Neuronal stem cell (in vitro differentiated cells): ENCODE measurements around the gene DNAH11.

ENCODE experiments used
- DNase-seq: peaks from one replicate; pipeline ENCODE4 v3.0.0-alpha.2; 2013; ENCODE audit warnings: low spot score
- H2AFZ ChIP-seq: one replicate; pipeline ENCODE4 v1.6.1; 2013; ENCODE audit warnings: mild to moderate bottlenecking, low read length, inconsistent platforms
- H2AK5ac ChIP-seq: 2 replicates; pipeline ENCODE4 v1.6.1; 2013; ENCODE audit warnings: low read depth, mild to moderate bottlenecking, inconsistent platforms, low read length, moderate library complexity, mixed read lengths
- H2BK120ac ChIP-seq: 2 replicates; pipeline ENCODE4 v1.6.1; 2013; ENCODE audit warnings: low read depth, mild to moderate bottlenecking, inconsistent platforms, low read length, moderate library complexity, mixed read lengths
- H2BK12ac ChIP-seq: one replicate; pipeline ENCODE4 v1.6.1; 2013; ENCODE audit warnings: low read length, inconsistent platforms
- H2BK15ac ChIP-seq: 2 replicates; pipeline ENCODE4 v1.6.1; 2013; ENCODE audit warnings: mild to moderate bottlenecking, low read length, inconsistent platforms, mixed read lengths
- H2BK5ac ChIP-seq: one replicate; pipeline ENCODE4 v1.6.1; 2013; ENCODE audit warnings: inconsistent platforms, mild to moderate bottlenecking, low read length, moderate library complexity
- H3K14ac ChIP-seq: one replicate; pipeline ENCODE4 v1.6.1; 2013; ENCODE audit warnings: low read length, inconsistent platforms
- H3K18ac ChIP-seq: 2 replicates; pipeline ENCODE4 v1.6.1; 2013; ENCODE audit warnings: low read length, inconsistent platforms
- H3K23ac ChIP-seq: 2 replicates; pipeline ENCODE4 v1.6.1; 2013; ENCODE audit warnings: low read depth, mild to moderate bottlenecking, mixed read lengths, low read length, inconsistent platforms; ENCODE audit not compliant: poor library complexity
- H3K27ac ChIP-seq: replicated peaks from 3 replicates; pipeline ENCODE4 v1.5.1; 2013; ENCODE audit warnings: low read length, inconsistent platforms
- H3K27me3 ChIP-seq, 3 experiments: 2 replicates each; pipeline ENCODE4 v1.6.1; 2013; ENCODE audit warnings: low read length in 3 of 3, mild to moderate bottlenecking in 2 of 3, inconsistent platforms in 1 of 3, low read depth in 1 of 3, mixed read lengths in 1 of 3, moderate library complexity in 1 of 3; ENCODE audit not compliant: control insufficient read depth in 3 of 3, insufficient read depth in 3 of 3
- H3K36me3 ChIP-seq, 2 donors: replicated peaks in 1 of 2; 2 replicates each; pipeline ENCODE4 v1.6.1; 2013; ENCODE audit warnings: low read length in 2 of 2; ENCODE audit not compliant: control insufficient read depth in 2 of 2, insufficient read depth in 2 of 2
- H3K4ac ChIP-seq: 2 replicates; pipeline ENCODE4 v1.6.1; 2013; ENCODE audit warnings: inconsistent platforms, mild to moderate bottlenecking, low read length, moderate library complexity
- H3K4me1 ChIP-seq, 2 donors: 1 replicate in 1 of 2; 2 replicates in 1 of 2; pipeline ENCODE4 v1.6.1; 2013; ENCODE audit warnings: low read length in 2 of 2, low read depth in 1 of 2; ENCODE audit not compliant: control insufficient read depth in 2 of 2, insufficient read depth in 1 of 2
- H3K4me2 ChIP-seq: one replicate; pipeline ENCODE4 v1.6.1; 2013; ENCODE audit warnings: mild to moderate bottlenecking, low read length, inconsistent platforms; ENCODE audit not compliant: insufficient read depth, poor library complexity, severe bottlenecking
- H3K4me3 ChIP-seq, 2 donors: 2 replicates each; pipeline ENCODE4 v1.5.1; 2013; ENCODE audit warnings: low read length in 2 of 2, mild to moderate bottlenecking in 2 of 2, inconsistent platforms in 1 of 2, moderate library complexity in 1 of 2
- H3K79me1 ChIP-seq: one replicate; pipeline ENCODE4 v1.6.1; 2013; ENCODE audit warnings: low read depth, mild to moderate bottlenecking, inconsistent platforms, low read length, moderate library complexity
- H3K9ac ChIP-seq: one replicate; pipeline ENCODE4 v1.6.1; 2013; ENCODE audit warnings: mild to moderate bottlenecking, low read depth, low read length, inconsistent platforms; ENCODE audit not compliant: poor library complexity
- H3K9me3 ChIP-seq, 2 donors: replicated peaks in 1 of 2; 2 replicates each; pipeline versions ENCODE3 to v1.6.1; 2013; ENCODE audit warnings: low read length in 2 of 2, mild to moderate bottlenecking in 2 of 2, inconsistent platforms in 1 of 2, low read depth in 1 of 2, mixed read lengths in 1 of 2, moderate library complexity in 1 of 2; ENCODE audit not compliant: control insufficient read depth in 2 of 2, insufficient read depth in 1 of 2
- H4K8ac ChIP-seq: one replicate; pipeline ENCODE4 v1.6.1; 2013; ENCODE audit warnings: low read depth, mild to moderate bottlenecking, inconsistent platforms, low read length, moderate library complexity
- H4K91ac ChIP-seq: one replicate; pipeline ENCODE4 v1.6.1; 2013; ENCODE audit warnings: low read length, low read depth, mild to moderate bottlenecking, inconsistent platforms; ENCODE audit not compliant: poor library complexity
- WGBS, 2 donors: extraction: QIAGEN DNeasy Blood & Tissue Kit; methylation state at CpG; one replicate each; pipeline ENCODE4 v1.1.7; 2013; ENCODE audit warnings: missing lambda C conversion rate in 2 of 2, mixed read lengths in 1 of 2; ENCODE audit not compliant: insufficient read length in 2 of 2, insufficient replicate concordance in 1 of 2; ENCODE audit errors: extremely low coverage in 2 of 2; 5-methylcytosine and 5-hydroxymethylcytosine counted together

DNAH11 gene

GRCh38 chr7:21946222-21946709 lies 403.4 kb downstream of the DNAH11 start:
- no peak overlapping the region for H2BK12ac ChIP-seq
- no peak overlapping the region for H2BK15ac ChIP-seq
- H2AFZ ChIP-seq: peak overlapping the region; percentile 99
- H3K23ac ChIP-seq: no peak overlapping the region
- H3K4me3 ChIP-seq: peak overlapping the region in 1 of 2 donors; percentile 72
- H3K79me1 ChIP-seq: no peaks in the 10 kb centered on the region
- no peak overlapping the region for H3K9ac ChIP-seq
- H2AK5ac ChIP-seq: no peak overlapping the region
- no peak overlapping the region for H4K8ac ChIP-seq
- no peak overlapping the region for H4K91ac ChIP-seq
- WGBS, 2 donors: no CpG with 5 or more reads among the region's 8 CpGs
- H2BK5ac ChIP-seq: peak overlapping the region; percentile 35
- H3K14ac ChIP-seq: no peak overlapping the region
- no peak overlapping the region for H3K18ac ChIP-seq
- no peak overlapping the region for H3K4ac ChIP-seq
- peaks cover 9 to 14% of the 10 kb centered on the region in 2 donors for H3K4me1 ChIP-seq
- DNase-seq: no peak
- H3K4me2 ChIP-seq: no peak overlapping the region
- no peak overlapping the region for H3K27ac ChIP-seq
- H2BK120ac ChIP-seq: no peak overlapping the region
- peaks cover 0 to 19% (median 0%) of the 10 kb centered on the region in 3 experiments for H3K27me3 ChIP-seq
- H3K9me3 ChIP-seq: no peaks in the 10 kb centered on the region
- H3K36me3 ChIP-seq: no peaks in the 10 kb centered on the region

GRCh38 chr7:21947056-21947455 lies 404.2 kb downstream of the DNAH11 start:
- H3K9me3 ChIP-seq: no peaks in the 10 kb centered on the region
- peaks cover 0 to 19% (median 0%) of the 10 kb centered on the region in 3 experiments for H3K27me3 ChIP-seq
- H2BK5ac ChIP-seq: no peak overlapping the region
- no peak overlapping the region for H4K8ac ChIP-seq
- no peaks in the 10 kb centered on the region for H3K36me3 ChIP-seq
- H2BK15ac ChIP-seq: no peak overlapping the region
- no peak overlapping the region for H3K14ac ChIP-seq
- no peak overlapping the region for H3K4ac ChIP-seq
- no peak overlapping the region for H3K4me2 ChIP-seq
- no peak overlapping the region for H3K9ac ChIP-seq
- H2BK120ac ChIP-seq: no peak overlapping the region
- H3K79me1 ChIP-seq: no peaks in the 10 kb centered on the region
- H3K23ac ChIP-seq: no peak overlapping the region
- H2BK12ac ChIP-seq: no peak overlapping the region
- H3K27ac ChIP-seq: no peak overlapping the region
- H3K4me3 ChIP-seq: no peak overlapping the region
- no peak overlapping the region for H4K91ac ChIP-seq
- WGBS, 2 donors: no CpG with 5 or more reads among the region's 3 CpGs
- no peak overlapping the region for H2AK5ac ChIP-seq
- no peak for DNase-seq
- H3K4me1 ChIP-seq: peaks cover 9 to 13% of the 10 kb centered on the region in 2 donors
- H3K18ac ChIP-seq: no peak overlapping the region
- no peak overlapping the region for H2AFZ ChIP-seq

GRCh38 chr7:21947946-21948345 lies 405.1 kb downstream of the DNAH11 start:
- H2AK5ac ChIP-seq: no peak overlapping the region
- no peak overlapping the region for H3K4me2 ChIP-seq
- H4K91ac ChIP-seq: no peak overlapping the region
- H2AFZ ChIP-seq: no peak overlapping the region
- no peaks in the 10 kb centered on the region for H3K79me1 ChIP-seq
- no peak overlapping the region for H2BK15ac ChIP-seq
- no peak overlapping the region for H3K4ac ChIP-seq
- no peaks in the 10 kb centered on the region for H3K36me3 ChIP-seq
- no peak overlapping the region for H4K8ac ChIP-seq
- H3K27ac ChIP-seq: no peak overlapping the region
- no peak overlapping the region for H3K4me3 ChIP-seq
- no peak for DNase-seq
- peaks cover 9 to 10% of the 10 kb centered on the region in 2 donors for H3K4me1 ChIP-seq
- H2BK5ac ChIP-seq: no peak overlapping the region
- no peaks in the 10 kb centered on the region for H3K9me3 ChIP-seq
- H2BK12ac ChIP-seq: no peak overlapping the region
- no peak overlapping the region for H3K23ac ChIP-seq
- H3K14ac ChIP-seq: no peak overlapping the region
- H3K9ac ChIP-seq: no peak overlapping the region
- H3K18ac ChIP-seq: no peak overlapping the region
- H2BK120ac ChIP-seq: no peak overlapping the region
- H3K27me3 ChIP-seq: peaks cover 0 to 19% (median 0%) of the 10 kb centered on the region in 3 experiments
- WGBS, 2 donors: no CpG with 5 or more reads among the region's 2 CpGs

- Histone ChIP-seq H3K18ac (no peak overlapping the region), H3K9ac (no peak overlapping the region), H2BK15ac (no peak overlapping the region), H3K36me3 (no peaks in the 10 kb centered on the region), H3K14ac (no peak overlapping the region), H2BK5ac (no peak overlapping the region), H3K79me1 (no peaks in the 10 kb centered on the region), H2AK5ac (no peak overlapping the region), H3K4me2 (no peak overlapping the region), H4K91ac (no peak overlapping the region), H3K9me3 (no peaks in the 10 kb centered on the region), H3K4me3 (no peak overlapping the region), H2AFZ (peak overlapping the region; percentile 79), H3K4me1 (peaks cover 8 to 9% of the 10 kb centered on the region in 2 donors), H3K23ac (no peak overlapping the region), H4K8ac (no peak overlapping the region), H3K27ac (no peak overlapping the region), H3K4ac (no peak overlapping the region), H2BK120ac (no peak overlapping the region), H3K27me3 (peaks cover 0 to 19% (median 0%) of the 10 kb centered on the region in 3 experiments), H2BK12ac (no peak overlapping the region)
- WGBS, 2 donors: no CpG with 5 or more reads among the region's 2 CpGs
- no peak for DNase-seq
These were observed 405.5 kb downstream of the DNAH11 start for GRCh38 chr7:21948364-21948763.
